Stimulated activated naive CD4-positive, alpha-beta T cell treated with Interleukin-2 at 50 U/mL for 16 hours (primary cell): ENCODE measurements around the gene GOLGA6C.
"Not testable (repeated sequence)": the region's sequence is repeated elsewhere in the genome, so short reads cannot be mapped to it uniquely, and the experiment has no call there.

Experiments used
- DNase-seq: peaks from one replicate; lab custom pipeline; 2025; lab: John Stamatoyannopoulos, UW

Gene GOLGA6C

DNA sequence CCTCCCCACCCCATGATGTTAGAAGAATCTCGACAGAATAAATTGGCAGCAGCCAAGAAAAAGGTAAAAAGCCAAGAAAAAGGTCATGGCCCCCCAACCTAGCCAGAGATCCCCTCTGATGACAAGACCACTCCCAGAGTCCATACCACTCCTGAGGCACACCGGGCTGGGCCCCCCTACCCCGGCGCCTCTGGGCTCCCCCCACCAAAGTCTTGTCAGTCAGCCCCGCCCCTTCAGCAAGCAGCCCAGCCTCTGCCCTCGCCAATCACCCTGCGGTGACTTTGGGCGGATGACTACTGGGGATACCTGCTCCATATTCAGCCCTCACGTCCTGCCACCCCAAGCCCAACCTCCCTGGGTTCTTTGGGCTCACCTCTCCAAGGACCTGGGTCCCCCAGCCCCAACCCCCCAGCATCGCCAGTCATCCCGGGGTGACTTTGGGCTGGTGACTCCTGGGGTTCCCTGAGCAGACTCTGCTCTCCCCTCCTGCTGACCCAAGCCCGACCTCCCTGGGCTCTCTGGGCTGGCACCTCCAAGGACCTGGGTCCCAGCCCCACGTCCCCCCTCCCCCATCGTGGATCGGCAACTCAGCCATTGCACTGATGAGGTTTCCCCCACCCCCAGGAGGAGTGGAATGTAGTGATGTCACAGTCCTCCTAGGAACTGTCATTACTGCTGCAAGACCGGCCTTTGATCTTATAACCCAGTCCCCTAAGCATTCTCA, 648 bp downstream of the GOLGA6C start:
- not testable (repeated sequence) for DNase-seq

DNA sequence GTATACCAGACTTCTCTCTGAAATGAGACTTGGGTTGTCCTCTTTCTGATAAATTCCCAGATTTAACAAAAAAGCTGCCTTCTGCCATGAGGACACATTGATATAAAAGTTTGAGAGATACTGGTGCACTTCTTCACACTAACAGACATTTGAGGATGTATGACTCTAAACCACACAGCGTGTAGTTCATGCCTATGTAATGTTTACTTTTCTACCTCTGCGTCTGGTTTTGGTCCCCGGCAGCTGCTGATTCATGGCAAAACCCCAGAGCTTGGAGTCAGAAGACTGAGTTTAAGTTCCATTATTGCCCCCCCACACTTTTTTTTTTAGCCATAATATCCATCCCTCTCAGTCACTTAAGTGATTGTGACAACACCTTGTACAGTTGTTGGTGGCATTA, 1.7 kb downstream of the GOLGA6C start:
- DNase-seq: not testable (repeated sequence)

DNA sequence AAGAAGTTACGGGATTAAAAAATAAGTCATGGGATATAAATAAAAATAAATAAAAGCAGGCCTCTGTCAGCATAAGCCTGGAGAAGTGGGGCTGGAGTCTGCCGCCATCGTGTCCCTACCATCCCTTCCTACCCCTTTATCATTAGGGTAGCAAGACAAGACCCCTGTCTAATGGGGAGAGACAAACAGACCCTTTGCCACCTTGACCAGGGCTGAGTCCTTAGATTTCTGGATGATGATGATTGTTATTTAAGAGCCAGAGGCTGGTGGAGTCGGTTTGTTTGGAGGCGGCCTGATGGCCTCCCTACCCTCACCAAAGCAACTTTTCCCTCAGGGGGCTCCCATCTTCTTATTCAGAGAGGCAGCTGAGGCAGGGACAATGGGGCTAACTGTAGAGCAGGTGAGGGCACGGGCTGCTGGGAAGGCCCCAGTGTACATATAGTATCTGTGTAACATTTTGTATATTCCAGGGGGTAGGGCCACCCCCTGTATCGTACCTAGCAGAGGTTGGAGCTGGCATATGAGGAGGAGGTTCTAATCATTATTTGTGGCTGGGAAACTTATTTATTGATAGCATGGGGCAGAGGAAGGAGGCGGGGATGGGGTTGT, 15.7 kb downstream of the GOLGA6C start:
- not testable (repeated sequence) for DNase-seq

DNA sequence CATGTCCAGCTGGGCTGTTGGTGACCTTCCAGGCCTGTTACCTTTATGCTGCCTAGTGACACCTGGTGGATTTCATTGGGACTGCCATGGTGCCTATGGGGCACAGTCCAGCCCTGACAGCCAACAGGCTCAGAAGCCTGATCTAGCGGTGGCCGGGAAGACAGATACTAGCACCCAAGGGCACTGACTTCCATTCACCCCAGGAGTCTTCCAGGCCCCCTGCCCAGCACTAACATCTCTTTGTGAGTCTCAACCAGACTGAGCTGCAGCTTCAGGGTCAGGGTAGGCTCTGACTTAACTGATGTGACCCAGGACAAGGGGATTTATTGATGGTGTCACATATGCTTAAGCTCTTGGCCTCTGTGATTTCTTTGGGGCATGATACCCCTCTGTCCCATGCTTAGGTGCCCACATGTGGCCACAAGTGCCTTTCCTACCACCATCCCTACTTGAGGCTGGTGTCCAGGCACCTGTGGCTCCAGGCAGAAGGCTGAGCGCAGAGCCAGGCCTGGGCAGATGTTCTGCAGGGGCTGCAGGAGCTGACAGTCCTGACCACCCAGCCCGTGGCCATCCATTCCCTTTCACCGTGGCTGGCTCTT, 16.5 kb downstream of the GOLGA6C start:
- not testable (repeated sequence) for DNase-seq

DNA sequence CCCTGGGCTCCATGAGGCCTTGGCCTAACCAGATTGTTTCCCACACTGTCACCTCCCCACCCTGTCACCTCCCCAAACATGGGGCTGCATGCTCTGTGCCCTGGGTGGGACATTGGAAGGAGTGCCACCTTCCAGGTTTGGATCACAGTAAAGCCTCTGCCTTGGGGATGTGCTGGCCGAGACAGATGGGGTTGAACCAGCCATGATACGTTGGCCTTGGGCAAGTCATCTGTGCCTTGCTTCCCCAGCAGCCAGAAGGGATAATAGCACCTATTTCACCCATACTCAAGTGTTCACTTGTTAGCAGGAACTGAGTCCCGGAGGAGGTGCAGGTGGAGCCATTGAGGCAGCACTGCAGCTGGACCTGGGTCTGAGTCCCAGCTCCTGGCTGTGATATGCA, 17.5 kb downstream of the GOLGA6C start:
- DNase-seq: not testable (repeated sequence)

DNA sequence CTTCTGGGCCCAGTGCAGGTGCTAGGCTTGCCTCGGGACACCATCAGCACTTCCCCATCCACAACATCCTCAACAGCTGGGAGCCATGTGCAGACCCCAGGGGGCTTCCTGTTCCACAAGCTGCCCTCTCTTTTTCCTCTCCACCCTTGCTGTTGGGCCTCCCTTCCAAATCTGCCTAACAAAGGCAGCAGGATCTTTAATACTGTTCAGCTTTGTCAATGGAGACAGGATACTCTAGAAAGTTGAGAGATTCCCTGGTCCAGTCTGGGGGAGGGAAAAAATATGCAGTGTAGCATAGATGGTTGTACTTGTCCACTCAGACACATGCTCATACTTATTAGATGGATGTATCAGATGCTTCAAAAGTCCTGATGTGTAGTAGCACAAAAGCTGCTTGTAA, 20.4 kb downstream of the GOLGA6C start:
- DNase-seq: not testable (repeated sequence)

DNA sequence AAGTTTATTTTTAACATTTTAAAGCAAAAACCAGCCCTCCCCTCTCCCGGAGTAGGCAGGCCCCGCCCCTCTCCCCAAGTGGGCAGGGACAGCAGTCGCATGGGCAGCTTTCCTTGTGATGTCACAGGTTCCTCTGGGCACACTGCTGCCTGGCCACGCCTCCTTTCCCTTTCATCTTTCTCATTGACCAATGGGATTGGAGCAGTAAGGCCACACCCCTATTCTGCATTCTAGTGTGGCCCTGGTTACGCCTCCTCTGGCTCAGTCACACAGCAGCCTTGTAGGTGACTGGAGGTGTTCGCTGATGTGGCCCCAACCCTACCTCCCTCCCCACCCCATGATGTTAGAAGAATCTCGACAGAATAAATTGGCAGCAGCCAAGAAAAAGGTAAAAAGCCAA, 24.4 kb downstream of the GOLGA6C start, which contains the start of gene GOLGA6D:
GOLGA6D (plus strand) TSS at position 264 of the 400 bp plus-strand sequence; CDS start at position 305, 41 bp downstream.
- DNase-seq: not testable (repeated sequence)

DNA sequence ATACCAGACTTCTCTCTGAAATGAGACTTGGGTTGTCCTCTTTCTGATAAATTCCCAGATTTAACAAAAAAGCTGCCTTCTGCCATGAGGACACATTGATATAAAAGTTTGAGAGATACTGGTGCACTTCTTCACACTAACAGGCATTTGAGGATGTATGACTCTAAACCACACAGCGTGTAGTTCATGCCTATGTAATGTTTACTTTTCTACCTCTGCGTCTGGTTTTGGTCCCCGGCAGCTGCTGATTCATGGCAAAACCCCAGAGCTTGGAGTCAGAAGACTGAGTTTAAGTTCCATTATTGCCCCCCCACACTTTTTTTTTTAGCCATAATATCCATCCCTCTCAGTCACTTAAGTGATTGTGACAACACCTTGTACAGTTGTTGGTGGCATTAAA, 26.0 kb downstream of the GOLGA6C start:
- DNase-seq: not testable (repeated sequence)

DNA sequence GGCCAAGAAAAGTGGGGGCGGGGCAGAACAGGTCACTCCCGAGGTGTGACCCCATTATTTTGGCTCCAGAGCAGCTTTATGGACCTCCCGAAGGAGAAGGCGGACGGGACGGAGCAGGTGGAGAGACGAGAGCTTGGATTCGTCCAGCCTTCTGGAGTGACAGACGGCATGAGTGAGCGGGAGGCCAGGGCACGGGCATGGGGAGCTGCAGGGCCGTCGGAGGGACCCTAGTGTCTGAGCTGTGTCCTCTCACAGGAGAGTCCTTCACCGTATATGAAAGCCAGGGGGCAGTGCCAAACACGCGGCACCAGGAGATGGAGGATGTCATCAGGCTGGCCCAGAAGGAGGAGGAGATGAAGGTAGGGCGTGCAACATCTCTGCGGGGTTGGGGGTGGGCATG, 35.5 kb downstream of the GOLGA6C start:
- not testable (repeated sequence) for DNase-seq

DNA sequence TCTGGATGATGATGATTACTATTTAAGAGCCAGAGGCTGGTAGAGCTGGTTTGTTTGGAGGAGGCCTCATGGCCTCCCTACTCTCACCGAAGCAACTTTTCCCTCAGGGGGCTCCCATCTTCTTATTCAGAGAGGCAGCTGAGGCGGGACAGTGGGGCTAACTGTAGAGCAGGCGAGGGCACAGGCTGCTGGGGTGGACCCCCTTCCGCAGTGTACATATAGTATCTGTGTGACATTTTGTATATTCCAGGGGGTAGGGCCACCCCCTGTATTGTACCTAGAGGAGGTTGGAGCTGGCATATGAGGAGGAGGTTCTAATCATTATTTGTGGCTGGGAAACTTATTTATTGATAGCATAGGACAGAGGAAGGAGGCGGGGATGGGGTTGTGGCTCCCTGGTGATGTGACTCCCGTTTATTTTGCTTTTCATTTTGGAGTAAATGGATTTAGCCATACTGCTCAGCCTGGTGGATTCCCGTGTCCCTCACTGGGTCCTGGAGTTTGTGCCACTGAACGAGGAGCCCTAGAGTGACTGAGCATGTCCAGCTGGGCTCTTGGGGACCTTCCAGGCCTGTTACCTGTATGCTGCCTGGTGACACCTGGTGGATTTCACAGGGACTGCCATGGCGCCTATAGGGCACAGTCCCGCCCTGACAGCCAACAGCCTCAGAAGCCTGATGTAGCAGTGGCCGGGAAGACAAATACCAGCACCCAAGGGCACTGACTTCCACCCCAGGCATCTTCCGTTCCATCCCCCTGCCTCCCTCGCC, 40.6 kb downstream of the GOLGA6C start:
- DNase-seq: not testable (repeated sequence)

DNA sequence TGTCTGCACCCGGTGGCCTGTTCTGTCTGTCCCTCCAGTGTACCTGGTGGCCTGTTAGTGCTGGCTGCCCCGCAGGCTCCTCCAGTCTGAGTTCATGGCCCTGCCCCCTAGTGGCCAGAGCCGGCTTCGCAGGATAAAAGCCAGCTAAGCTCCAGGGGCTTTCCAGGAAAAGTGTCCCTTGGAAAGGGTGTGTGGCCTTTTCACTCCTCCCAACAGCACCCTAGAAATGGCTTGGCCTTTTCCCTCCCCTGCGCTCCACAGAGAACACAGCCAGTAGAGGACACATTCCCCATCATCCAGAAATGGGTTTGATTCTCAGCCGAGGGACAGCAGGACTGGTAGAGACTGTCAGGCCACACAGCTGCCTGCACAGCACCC, 41.2 kb downstream of the GOLGA6C start:
- DNase-seq: not testable (repeated sequence)

DNA sequence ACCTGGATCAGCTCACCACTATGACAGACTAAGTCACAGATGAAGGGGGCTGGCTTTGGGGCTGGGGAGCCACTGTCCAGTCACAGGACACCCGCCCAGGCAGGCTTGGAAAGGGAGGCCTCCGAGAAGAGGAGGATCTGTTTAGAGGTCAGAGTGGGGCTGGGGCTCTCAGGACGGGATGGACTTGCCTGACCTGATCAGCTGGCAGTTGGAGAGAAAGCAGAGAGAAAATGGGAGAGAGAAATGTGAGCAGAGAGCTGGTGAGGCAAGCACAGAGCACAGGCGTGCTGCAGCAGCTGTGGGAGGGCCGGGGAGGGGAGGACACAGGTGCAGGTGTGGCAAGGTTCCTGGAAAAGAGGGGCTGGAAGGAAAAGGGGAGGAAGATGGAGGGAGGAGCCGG, 41.9 kb downstream of the GOLGA6C start:
- DNase-seq: not testable (repeated sequence)

DNA sequence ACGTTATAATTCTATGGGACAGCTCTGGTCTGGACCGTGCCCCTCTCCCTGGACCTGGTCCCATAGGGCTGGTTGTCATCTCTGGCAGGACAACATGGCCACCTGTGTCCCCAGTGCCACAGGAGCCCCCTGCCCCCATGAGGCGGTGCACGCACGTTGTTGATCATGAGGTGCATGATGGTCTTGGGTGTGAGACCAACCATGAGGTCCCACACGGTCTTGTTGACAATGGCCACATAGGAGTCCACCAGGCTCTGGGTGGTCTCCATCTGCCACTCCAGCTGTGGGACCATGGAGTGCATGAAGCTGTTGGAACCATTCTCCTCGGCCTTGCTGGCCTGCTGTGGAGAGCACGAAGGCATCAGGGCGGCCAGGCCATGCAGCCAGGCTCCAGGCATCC, 44.2 kb downstream of the GOLGA6C start:
- no peak for DNase-seq

DNA sequence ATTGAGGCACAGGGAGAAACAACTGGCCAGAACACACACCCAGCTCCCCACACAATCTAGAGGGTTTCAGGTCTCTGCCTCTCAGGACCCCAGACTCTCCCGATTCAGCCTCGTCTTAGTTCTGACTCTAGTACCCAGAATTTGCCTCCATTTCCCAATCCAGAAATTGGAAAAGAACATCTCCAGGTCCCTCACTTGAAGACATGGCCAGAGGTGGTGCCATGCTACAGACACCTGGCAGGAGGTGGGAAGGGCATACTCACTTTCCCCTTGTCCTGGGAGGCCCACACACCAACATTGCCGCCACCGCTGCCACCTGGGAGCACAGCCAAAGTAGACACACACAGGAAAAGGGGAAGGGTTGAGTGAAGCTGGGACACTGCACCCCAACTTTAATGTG, 44.6 kb downstream of the GOLGA6C start:
- DNase-seq: not testable (repeated sequence)

DNA sequence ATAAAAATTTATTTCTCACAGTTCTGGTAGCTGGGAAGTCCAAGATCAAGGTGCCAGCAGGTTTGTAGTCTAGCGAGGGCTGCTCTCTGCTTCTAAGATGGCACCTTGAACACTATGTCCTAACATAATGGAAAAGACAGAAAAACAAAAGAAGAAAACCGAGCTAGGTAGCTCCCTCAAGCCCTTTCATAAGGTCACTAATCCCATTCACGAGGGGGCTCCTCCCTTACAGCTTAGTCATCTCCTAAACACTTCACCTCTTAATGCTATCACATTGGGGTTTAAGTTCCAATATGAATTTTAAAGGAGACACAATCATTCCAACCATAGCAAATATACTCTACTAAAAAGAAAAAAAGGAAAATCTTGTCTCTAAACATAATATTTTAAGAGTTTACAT, 48.1 kb downstream of the GOLGA6C start:
- no peak for DNase-seq

DNA sequence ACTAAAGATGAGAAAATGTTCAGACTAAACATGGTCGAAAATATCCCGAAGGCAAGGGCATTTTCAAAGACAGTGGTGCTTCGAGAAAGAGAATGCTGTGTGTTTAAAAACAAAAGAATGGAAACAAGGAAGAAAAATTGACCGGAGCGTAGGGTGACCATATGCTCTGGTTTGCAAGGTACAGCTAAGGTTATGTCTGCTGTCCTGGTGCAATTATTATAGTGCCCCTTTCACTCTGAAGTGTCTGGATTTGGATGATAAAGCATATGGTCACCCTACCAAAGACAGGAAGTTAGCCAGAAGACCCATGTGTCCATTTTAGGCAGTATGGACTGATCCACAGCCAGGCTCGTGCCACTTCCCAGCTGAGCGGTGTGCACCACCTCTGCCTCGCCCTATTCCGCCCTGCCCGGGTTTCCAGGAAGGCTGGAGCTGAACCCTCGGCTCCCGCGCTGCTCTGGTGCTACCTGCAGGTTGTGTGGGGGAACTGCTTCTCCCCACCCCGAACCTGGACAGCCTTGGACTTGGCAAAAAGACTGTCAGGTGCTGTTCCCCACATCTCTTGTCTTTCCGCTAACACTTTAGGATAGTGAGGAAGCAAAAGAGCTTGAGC, 49.8 kb downstream of the GOLGA6C start:
- no peak for DNase-seq

DNA sequence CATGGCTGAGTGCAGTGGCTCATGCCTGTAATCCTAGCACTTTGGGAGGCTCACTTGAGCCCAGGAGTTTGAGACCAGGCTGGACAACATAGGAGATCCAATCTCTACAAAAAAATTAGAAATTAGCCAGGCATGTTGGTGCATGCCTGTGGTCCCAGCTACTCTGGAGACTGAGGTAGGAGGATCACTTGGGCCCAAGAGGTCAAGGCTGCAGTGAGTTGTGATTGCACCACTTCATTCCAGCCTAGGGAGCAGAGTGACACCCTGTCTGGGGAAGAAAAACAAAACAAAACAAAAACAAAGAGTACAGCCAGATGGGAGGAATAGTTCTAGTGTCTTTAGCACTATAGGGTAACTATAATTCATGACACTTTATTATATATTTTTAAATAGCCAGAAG, 51.6 kb downstream of the GOLGA6C start:
- no peak for DNase-seq

DNA sequence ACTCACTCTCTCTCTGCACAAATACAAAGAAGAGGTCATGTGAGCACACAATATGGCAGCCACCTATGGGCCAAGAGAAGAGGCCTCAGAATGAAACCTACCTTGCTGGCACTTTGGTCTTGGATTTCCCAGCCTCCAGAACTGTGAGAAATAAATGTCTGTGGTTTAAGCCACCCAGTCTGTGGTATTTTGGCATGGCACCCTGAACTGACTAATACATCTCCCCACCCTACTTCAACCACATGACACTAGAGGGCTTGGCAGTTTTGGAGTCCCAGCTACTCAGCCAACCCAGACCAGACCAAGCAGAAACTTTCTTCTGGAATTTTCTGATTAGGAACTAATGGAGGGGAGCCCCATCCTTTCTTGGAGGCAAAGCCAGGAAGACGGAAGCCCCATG, 54.4 kb downstream of the GOLGA6C start:
- DNase-seq: not testable (repeated sequence)

DNA sequence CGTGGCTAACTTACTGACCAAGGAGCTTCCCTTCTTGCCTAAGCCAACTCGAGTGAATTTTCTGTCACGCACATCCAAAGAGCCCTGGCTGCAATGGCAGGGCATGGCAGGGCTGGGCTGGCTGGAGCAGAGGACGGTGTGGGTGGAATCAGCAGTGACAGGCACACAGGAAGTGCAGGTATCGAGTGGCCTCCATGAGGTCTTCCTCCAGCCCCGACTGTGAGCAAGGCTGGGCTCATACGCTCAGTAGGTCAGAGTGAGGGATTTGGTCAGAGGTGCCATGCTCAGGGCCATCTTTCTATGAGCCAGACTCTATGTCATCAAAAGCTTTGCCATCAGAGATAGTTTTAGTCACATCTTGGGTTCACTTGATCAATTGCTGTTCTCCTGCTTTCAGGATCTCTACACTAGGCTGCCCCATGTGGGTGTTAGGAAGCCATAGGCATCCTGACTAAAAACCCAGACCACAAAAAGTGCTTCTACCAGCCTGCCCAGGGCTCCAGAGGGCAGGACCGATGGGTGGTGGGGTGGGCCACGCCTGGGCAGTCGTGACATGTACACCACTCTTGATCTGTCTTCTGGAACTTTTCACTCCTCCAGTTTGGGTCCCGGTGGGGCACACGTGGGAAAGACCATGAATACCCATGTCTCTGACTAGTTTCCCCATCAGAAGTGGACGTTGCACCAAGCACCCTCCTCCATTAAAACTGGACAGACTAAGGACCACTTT, 55.1 kb downstream of the GOLGA6C start:
- DNase-seq: no peak

DNA sequence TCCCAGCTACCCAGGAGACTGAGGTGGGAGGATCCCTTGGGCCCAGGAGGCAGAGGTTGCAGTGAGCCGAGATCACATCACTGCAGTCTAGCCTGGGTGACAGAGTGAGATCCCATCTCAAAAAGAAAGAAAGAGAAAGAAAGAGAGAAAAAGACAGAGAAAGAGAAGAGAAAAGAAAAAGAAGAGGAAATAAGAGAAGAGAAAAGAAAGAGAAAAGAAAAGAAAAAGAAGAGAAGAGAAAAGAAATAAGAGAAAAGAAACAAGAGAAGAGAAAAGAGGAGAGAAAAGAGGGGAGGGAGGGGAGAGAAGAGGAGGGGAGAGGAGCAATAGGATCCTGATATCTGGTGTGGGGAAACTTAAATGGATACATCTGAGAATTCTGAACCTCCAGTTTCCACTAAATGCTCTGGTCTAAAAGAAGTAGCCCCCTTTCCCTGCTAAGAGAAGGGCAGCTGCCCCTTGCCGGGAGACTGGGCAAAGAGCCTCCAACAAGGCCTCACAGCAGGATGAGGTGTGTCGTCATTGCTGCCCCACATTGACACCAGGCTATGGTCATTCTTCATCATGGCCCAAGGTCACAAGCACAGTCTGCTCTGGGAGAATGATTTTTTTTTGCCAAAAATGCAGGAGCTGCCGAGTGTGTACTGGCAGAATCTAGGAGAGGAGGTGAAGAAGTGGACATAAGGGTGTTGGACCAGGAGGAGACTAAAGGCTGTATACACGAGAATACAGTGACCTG, 56.6 kb downstream of the GOLGA6C start:
- no peak for DNase-seq
